ENCODE results near the gene ERICH3.

DNA sequence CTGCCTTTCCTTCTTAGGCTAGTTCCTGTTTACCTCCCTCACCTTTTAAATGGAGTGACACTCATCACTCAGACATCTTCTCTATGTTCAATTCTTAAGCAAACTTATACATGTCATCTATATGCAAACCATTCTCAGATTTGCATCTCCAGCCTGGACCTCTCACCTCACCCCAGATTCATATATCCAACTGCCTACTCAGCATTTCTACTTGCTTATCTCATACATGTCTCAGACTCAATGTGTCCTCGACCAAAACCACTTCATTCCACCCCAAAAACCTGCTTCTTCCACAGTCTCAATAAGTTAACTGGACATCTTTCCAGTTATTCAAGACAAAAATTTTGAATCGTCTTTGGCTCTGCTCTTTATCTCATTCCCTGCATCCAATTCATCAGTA lies 62.6 kb downstream of the ERICH3 start:
- no peak for TF ChIP-seq POLR2A (IDR thresholded peaks at IDR 0.05)
- TF ChIP-seq, protein P1, sequence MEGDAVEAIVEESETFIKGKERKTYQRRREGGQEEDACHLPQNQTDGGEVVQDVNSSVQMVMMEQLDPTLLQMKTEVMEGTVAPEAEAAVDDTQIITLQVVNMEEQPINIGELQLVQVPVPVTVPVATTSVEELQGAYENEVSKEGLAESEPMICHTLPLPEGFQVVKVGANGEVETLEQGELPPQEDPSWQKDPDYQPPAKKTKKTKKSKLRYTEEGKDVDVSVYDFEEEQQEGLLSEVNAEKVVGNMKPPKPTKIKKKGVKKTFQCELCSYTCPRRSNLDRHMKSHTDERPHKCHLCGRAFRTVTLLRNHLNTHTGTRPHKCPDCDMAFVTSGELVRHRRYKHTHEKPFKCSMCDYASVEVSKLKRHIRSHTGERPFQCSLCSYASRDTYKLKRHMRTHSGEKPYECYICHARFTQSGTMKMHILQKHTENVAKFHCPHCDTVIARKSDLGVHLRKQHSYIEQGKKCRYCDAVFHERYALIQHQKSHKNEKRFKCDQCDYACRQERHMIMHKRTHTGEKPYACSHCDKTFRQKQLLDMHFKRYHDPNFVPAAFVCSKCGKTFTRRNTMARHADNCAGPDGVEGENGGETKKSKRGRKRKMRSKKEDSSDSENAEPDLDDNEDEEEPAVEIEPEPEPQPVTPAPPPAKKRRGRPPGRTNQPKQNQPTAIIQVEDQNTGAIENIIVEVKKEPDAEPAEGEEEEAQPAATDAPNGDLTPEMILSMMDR (IDR thresholded peaks at IDR 0.05) = no peak
- no peak for TF ChIP-seq POLR2AphosphoS5 (IDR thresholded peaks at IDR 0.05)
